HG02623 (cell line): ENCODE data around the gene PQBP1.
A peak's percentile ranks its signal among the peaks of the same experiment; 100 is the strongest.

Experiments used
- ATAC-seq: cut with Tn5 transposase; IDR thresholded peaks from one replicate; pipeline ENCODE4 v1.9.1; 2021; ENCODE audit warnings: moderate library complexity; ENCODE audit not compliant: unreplicated experiment

PQBP1 gene

DNA sequence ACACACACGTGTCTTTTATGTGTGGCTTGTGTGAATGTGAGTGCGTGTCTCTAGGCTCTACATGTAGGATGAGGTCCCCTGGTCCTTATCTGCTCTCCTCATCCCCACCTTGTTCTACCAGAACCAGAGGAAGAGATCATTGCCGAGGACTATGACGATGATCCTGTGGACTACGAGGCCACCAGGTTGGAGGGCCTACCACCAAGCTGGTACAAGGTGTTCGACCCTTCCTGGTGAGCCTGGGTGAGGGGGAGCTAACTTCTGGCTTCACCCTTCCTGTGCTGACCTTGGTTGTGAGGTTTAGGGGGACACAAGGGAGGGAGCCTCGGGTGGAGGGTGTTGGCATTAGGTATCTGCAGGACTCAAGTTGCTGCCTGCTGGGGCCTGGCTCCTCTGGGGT lies 3.3 kb downstream of the PQBP1 start:
- no peak for ATAC-seq

- no peak for ATAC-seq
Measured at GRCh38 chrX:48902135-48902534, 4.4 kb downstream of the PQBP1 start.

GRCh38 chrX:48902776-48903175 lies 5.0 kb downstream of the PQBP1 start:
- no peak for ATAC-seq

DNA sequence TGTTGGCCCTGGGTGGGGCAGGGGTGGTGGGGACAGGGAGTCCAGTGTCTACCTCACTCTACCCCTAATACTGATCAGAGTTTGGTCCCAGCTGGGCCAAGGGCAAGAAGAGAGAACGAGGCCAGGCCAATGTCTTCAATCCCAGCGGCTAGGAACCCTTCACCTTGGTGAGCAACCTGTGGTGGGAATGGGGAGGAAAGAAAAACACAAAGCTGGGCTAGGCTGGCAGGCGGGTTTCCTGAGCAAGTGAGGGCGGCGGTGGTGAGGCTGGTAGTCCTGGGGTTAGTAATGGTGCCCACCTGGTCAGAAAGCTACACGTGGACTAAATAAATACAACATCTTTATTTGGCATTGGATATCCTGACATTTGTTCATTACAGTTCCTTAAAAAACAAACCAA lies 5.6 kb downstream of the PQBP1 start:
- no peak for ATAC-seq

- ATAC-seq, result no peak
Measured at GRCh38 chrX:48904180-48904579, 6.5 kb downstream of the PQBP1 start.

DNA sequence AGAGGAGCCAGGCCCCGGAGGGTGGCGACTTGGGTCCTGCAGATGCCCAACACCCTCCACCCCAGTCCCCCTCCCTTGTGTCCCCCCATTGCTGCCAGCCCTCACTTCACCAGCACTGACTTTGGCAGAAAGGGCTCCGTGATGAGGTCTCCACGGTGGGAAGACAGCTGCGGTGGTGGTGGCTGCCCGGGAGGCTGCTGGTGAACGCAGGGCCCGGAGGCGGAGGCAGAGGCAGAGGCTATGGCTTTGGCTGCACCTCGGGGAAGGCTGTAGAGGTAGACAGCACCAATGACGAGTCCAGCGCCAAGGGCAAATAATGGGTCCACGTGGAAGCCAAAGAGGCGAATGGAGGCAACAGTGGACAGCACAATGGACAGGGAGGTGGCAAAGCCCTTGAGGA lies 6.9 kb downstream of the PQBP1 start:
- ATAC-seq, result no peak

- no peak for ATAC-seq
Measured at GRCh38 chrX:48905090-48905790, 7.5 kb downstream of the PQBP1 start.

DNA sequence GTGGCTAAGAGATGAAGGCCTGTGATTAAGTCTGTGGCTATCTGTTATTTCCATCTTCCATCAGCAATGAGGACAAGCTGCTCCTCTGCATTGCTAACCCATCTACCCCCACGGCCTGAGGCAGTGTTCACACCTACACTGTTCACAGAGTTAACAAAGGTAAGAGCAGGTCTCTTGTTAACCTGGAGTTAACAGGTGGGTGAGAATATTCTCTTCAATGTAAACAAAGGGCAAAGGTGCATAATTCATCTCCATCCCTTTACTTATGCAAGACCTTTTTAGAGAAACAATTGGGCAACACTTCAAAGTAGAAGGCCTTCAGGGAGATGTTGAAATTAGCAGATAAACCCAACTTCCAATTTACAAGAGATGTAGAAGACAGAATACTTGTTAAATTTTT lies 10.9 kb downstream of the PQBP1 start:
- no peak for ATAC-seq

DNA sequence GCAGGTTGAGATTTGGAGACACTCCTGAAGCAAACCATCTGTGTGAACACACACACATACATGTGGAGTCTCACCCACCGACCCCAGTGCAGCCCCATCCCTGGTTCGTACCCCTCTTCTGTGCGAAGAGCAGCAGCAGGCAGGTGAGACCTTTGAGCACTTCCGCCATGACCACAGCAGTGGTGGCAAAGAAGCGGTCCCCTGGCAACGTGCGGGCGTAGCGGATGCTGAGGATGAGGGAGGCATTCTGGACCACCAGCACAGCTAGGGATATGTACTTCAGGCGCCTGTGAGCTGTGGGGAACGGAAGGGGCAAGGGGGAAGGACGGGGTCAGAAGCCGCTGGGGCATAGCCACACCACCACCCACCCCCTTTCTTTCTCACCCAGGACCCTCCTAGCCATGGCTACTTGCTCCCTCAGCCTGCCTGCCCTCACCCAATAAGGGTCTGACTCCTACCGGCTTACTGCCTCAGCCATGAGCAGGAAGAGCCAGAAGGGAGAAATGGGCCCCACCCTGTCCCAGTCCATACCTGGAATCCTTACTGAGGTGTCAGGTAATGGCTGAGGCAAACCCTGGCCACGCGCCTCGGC lies 12.1 kb downstream of the PQBP1 start:
- ATAC-seq, result no peak

GRCh38 chrX:48910926-48911411 lies 13.2 kb downstream of the PQBP1 start:
- ATAC-seq, result no peak

- peak; percentile 64 for ATAC-seq
Measured at GRCh38 chrX:48911412-48912182, 13.9 kb downstream of the PQBP1 start, which contains the start of gene SLC35A2. SLC35A2 (minus strand) TSS chrX:48911646; CDS start chrX:48911636, 10 bp downstream.

DNA sequence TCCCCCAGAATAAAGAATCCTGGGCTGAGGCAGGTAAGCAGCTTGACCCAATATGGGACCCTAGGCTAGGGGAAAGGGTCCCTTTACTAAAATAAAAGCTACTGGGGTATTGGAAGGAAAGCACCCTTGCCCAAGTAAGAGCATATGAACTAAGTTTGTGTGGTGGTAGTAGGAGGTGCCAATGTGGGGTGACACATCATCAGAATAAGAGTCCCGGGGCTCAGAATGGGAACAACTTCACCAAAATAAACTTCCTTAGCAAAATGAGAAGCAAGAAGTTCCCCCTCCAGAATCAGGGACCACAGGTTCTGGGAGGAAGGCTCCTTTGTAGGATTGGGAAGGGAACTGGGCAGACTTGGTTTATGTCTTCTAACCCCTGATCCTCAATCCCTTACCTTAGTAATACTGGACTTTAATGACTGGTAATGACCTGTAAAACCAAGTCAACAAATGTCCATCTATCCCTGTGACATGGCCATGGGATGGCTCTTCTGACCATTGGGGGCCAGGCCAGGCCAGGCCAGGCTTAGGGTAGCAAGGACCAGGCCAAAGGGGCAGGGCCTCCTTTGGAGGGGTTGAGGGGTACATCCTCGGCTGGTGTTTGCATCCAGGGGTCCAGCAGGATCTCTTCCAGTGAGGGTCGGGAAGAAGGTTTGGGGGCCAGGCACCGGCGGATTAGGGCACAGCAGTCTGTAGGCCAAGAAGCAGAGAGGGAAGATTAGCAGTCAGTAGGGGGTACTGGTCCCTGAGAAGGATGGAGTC lies 16.1 kb downstream of the PQBP1 start:
- ATAC-seq, result no peak

DNA sequence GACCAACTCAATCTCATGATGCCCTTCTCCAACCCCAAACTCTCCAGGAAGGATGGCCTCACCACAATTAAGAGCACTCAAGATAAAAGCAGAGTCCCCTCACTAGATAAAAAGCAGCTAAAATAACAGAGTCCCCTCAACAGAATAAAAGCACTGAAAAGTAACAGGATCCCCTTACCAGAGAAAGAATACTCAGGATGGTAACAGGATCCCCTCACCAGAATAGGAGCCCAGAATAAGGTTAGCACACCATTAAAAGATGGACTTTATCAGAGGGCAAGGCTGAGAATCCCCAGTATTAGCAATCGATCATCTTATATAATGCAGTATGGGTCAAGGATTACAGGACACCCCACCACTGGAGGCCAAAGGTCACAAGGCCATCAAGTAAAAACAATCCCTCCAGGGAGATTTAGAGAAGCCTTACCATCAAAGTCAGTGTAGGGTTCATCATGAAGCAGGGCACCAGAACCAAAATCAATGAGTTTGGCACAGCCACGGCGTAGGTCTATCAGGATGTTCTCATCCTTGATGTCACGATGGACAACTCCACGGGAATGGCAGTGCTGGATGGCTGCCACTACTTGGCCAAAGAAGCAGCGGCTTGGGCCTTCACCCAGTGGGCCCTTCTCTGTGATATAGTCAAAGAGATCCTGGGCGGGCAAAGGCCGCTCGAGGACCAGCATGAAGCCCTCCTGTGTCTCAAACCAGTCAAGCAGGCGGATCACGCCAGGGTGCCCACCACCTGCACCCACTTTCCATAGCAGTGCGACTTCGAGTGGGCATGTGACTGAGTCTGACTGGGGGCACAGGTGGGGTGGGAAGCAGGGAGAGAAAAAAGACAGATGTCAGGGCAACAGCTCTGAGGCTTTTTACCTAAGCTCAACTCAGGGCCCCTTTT lies 17.1 kb downstream of the PQBP1 start:
- ATAC-seq, result no peak

- no peak for ATAC-seq
Measured at GRCh38 chrX:48917139-48918001, 19.6 kb downstream of the PQBP1 start.

DNA sequence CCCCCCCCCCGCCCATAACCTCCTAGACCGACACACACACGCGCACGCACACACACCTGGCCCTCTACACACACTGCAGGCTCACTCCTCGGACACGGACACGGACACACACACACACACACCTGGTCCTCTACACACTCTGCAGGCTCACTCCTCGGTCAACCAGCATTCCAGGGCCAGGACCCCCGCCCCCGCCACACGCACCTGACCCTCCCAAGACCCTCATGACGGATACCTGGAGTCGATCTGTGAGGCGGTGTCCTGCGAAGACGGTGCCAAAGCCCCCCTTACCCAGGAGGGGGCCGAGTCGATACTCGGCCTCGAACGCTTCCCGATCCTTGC lies 20.5 kb downstream of the PQBP1 start:
- no peak for ATAC-seq

DNA sequence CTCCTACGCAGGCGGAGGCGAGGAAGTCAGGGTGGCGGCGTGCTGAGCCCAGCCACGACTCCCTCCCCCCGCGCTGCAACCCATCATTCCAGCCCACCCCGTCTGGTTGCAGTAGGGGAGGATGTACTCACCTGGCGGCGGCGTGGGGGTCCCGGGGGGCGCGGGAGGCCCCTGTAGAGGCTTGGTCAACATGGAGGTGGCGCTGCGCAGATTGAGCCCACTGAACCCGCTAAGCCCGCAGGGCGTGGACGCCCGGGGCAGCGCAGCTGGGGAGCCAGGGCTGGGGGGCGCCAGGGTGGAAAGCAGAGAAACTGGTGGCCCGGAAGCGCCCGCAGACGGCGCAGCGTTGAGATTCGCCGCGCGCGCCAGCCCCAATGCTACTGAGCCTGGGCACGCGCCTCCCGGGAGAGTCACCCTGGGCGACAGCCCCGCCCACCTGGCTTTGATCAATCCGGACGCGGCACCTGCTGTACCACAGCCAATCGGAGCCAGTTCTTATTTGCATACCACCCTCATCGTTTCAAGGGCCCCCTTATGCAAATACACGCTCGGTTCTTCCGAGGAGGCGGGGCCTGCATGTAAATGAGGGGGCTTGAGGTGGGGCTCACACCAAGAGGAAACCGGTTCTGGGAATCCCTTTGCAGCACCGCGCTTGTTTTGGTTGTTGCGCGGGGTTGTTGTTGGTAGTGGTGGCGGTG lies 21.1 kb downstream of the PQBP1 start, which contains the start of gene PIM2:
TSS of gene PIM2 (minus strand) at position 382 of the 698 bp plus-strand sequence. CDS start at position 192, 190 bp downstream.
- ATAC-seq, result peak; percentile 75

DNA sequence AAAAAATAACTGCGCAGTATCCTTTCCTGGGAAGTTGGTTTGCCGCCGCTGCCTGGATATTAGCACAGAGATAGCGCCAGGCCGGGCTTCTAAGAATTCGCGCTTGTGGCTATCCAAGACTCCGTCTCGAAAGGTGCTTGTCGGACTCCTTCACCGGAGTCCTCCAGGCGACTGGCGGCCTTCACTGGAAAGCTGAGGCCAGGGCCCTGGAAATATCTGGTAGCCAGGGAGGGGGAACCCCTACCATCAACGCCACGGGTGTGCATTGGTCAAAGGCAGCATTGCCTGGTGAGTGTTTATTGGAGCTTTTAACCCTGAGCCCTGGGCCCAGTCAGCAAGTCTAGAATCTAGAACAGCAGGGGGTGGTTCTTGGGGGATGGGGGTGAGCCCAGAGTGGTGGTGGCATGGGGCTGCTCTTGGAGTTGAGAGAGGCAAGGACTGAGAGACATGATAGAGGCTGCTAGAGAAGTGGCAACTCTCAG lies 21.7 kb downstream of the PQBP1 start:
- no peak for ATAC-seq

DNA sequence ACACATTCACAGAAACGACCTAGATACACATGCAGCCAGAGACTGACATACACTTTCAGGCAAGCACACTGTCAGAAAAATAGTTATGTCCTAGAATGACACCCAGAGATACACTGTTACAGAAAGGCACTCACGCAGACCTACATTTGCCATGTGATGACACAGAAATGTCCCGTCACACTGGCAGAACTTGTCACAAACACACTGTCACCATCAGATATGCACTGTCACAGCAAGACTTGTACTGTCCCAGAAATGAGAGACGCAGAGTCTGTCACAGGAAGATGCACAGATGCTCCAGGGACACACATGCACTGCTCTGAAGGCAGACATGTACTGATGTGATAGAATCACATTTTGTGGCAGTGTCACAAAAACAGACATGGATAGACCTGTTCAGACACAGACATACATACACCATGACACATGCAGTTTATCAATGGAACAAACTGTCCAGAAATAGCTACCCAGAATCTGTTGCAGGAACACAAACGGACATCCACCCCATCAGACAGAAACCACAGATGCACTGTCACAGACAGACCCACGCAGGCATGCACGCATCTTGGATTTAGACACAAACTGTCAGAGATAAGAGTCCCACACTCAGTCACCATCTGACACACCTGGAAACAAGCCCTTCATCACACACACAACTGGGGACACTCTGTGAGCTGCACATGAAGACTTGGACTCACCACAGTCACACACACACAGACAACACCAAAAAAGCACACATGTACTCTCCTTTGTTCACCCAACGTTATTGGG lies 22.4 kb downstream of the PQBP1 start:
- ATAC-seq, result no peak
